Epithelial cell of esophagus (primary cell): ENCODE measurements around the gene SLC26A3.

ENCODE experiments used
- DNase-seq: peaks from one replicate; pipeline ENCODE4 v3.0.0; 2010; ENCODE audit warnings: low read depth
- H3K4me3 ChIP-seq: 2 replicates; pipeline ENCODE4 v1.5.1; 2011; ENCODE audit warnings: mild to moderate bottlenecking, low read length, control low read depth
- TF ChIP-seq, protein P1 (sequence below): IDR thresholded peaks from 2 replicates; pipeline ENCODE4 v1.5.1; 2011; ENCODE audit warnings: low read depth, mild to moderate bottlenecking, low read length, control low read depth, inconsistent platforms; ENCODE audit not compliant: insufficient read depth; ENCODE audit errors: missing control alignments

SLC26A3 gene

DNA sequence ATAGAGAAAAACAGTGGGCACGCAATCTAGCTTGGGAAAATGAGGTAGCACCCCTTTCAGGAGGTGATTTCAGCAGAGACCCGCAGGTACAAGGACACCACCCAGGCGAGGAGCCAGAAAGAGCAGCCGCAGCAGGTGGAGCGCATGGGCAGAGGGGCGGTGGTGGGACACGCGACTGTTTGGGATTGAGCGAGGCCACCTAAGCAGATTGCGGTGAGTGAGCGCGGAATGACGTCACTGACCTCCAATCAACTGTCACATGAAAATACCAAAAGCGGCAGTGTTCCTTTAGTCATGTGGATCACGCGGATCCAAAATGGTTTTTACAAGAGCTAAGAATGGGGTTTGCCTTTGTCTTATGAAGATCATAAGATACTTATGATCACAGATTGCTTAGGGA lies 40.2 kb upstream of the SLC26A3 start:
- no peak for DNase-seq
- H3K4me3 ChIP-seq = no peak overlapping the region
- TF ChIP-seq, protein P1, sequence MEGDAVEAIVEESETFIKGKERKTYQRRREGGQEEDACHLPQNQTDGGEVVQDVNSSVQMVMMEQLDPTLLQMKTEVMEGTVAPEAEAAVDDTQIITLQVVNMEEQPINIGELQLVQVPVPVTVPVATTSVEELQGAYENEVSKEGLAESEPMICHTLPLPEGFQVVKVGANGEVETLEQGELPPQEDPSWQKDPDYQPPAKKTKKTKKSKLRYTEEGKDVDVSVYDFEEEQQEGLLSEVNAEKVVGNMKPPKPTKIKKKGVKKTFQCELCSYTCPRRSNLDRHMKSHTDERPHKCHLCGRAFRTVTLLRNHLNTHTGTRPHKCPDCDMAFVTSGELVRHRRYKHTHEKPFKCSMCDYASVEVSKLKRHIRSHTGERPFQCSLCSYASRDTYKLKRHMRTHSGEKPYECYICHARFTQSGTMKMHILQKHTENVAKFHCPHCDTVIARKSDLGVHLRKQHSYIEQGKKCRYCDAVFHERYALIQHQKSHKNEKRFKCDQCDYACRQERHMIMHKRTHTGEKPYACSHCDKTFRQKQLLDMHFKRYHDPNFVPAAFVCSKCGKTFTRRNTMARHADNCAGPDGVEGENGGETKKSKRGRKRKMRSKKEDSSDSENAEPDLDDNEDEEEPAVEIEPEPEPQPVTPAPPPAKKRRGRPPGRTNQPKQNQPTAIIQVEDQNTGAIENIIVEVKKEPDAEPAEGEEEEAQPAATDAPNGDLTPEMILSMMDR = no peak

DNA sequence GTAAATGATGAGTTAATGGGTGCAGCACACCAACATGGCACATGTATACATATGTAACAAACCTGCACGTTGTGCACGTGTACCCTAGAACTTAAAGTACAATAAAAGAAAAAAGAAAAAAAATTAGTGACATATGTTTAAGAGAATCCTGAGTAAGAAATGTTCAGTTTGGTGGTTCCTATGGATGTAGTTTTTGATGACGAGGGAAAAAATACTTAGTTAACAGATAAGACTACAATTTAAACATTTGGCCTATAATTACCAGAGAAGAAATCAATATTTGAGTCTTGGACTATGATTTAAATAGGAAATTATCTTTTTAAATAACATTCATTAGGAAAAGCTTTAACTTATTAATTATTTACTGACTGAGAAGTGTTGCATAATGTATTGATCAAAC lies 39.2 kb upstream of the SLC26A3 start:
- TF ChIP-seq, protein P1 = no peak
- DNase-seq = no peak

DNA sequence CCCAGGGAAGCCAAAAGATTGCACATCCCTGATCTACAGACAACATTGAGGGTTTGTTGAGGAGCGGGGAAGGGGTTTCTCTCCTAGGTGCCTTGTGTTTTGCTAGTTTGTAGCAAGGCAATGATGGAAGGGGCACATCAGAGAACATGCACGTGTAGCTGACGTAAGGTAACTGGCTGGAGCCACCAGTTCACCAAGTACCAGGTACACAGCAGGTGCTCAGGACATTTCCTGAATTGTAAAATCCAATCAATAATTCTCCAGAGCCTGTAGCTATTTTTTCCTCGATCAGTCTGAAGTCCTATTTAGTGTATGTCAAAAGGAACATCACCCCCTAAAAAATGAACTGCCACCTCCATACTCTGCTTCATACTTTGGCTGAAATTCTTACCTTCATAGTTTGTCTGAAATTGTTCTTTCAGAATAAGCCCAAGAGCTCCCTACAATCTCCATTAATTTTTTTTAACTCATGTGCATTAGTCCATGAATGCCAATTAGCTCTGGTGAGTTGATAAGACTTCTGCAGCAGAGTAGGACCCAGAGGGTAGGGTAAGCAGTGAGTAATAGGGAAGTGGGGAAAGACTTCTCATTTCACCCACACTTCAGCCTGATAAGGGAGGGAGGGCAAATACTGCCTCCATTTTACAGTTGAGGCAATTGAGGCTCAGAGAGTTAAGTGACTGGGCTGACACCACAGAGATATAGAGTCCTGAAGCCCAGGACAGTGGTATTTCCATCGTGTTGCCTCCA lies 36.0 kb upstream of the SLC26A3 start:
- no peak overlapping the region for H3K4me3 ChIP-seq
- DNase-seq = no peak
- TF ChIP-seq, protein P1 = no peak

More for the DNA sequence above, 39.2 kb upstream of the SLC26A3 start:
- no peak overlapping the region for H3K4me3 ChIP-seq

DNA sequence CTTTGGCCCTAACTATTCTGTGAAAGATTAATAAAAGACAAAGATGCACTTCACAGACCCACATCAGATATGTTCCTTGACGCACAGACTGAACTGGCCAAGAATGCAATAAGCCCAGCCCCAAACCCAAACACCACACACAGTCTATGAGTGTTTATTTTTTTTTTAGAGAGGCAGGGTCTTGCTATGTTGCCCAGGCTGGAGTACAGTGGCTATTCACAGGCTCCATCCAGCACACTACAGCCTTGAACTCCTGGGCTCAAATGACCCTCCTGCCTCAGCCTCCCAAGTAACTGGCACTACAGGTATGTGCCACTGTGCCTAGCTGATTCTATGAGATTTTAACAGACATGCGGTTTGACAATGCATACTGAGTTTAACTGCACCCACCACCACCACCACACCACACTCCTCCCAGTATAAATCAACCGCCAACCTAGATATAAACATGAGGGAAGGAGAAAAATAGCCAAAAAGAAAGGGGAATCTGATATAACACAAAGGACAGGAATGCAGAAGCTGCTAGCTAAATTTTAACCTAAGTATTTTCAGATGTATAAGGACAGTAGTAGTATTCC lies 35.1 kb upstream of the SLC26A3 start:
- no peak overlapping the region for H3K4me3 ChIP-seq
- no peak for DNase-seq
- TF ChIP-seq, protein P1 = no peak

DNA sequence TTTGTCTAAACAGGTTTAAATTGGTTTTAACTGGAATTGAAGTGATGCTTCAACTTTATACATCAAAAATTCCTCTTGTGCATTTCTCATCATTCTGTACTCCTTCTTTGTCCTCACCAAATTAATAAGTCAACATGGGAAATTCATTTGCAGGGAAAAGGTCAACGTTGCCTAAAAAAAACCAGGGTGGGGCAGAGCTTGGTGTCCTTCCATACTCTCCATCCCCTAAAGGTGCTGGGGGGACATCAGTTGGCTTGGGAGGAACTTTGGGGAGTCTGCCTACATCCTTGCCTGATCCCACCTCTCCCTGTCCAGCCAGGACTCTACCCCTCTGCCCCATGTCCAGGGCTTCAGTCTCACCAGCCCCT lies 34.1 kb upstream of the SLC26A3 start:
- DNase-seq = no peak
- H3K4me3 ChIP-seq = no peak overlapping the region
- TF ChIP-seq, protein P1 = no peak

DNA sequence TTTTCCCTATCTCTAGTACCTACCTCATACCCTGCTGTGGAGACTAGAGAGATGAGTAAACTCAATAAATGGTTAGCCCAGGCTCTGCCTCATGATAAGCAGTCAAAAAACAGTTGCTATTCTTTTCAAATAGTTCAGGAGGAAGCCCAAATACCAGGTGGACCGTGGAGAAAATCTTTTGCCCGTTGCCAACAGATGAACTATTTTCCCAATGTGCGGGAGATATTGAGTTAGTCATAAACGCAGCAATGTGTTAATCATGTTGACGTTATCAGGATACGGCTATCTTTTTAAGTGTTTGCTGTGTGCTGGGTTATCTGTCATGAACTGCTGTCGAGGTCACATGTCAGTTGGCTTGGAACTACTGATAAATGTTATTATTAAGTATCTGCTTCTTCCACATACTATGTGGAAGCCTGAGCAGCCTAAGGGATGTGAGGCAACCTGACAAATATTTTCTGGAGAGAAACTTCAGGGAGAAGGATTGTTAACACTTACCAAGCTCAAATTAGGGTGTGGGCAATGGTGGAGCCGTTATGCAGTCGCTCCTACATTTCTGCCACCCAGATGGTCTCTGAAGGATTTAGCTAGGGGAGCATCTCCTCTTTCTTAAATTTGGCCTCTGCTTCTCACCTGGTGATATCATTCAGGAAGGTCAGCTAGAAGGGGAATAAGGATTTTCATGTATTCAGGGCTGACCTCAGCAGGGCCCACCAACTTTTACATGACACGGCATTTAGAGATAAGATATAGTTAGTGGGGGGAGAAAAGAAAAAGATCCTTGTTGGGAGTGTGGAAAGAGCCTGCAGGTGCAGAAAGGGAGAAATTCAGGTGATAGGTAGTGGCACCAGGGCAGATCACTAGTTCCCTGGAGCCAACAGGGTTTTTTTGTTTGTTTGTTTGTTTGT lies 33.5 kb upstream of the SLC26A3 start:
- no peak overlapping the region for H3K4me3 ChIP-seq
- peak; percentile 37 for DNase-seq
- TF ChIP-seq, protein P1 = no peak
